ENCODE results near the gene GRIP1.

- no peak for TF ChIP-seq NFYB (CRISPR knock-in tag; conservative IDR thresholded peaks at IDR 0.05; ENCODE audit: low read depth)
- TF ChIP-seq ERG (CRISPR knock-in tag; IDR thresholded peaks at IDR 0.05), result no peak
- no peak for TF ChIP-seq FOXP4 (CRISPR knock-in tag; IDR thresholded peaks at IDR 0.05)
- no peak for TF ChIP-seq ZNF263 (CRISPR knock-in tag; IDR thresholded peaks at IDR 0.05; ENCODE audit: low read depth)
- TF ChIP-seq CREB1 (CRISPR knock-in tag; IDR thresholded peaks at IDR 0.05), result no peak
Measured at GRCh38 chr12:66529934-66530333, 148.9 kb downstream of the GRIP1 start.

All from WTC11 (cell line).